Epidermal melanocyte (primary cell): Measurements from ENCODE around the gene MIP.
"Not testable (repeated sequence)": the region's sequence is repeated elsewhere in the genome, so short reads cannot be mapped to it uniquely, and the experiment has no call there.

Experiments used
- DNase-seq: peaks from one replicate; pipeline ENCODE4 v3.0.0; 2011; ENCODE audit warnings: low spot score; ENCODE audit not compliant: insufficient read length

Gene MIP

DNA sequence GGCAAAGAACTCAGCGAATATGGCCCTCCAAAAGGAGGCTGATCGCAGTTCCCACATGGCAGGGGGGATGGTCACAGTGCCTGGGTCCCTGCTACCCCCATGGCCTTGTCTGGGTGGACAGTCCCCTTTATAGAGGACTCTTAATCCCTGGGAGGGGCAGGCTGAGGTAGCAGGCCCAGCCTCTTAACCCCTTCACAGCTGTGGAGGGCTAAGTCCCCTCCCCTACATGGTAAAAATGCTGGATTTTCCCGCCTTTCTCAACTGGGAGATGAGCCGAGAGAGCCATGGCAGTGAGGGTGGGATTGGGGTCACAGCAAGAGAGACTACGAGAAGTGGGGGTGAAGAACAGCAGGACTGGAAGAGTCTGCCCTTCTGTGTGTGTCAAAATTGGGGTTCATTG lies at the start of gene MIP:
TSS of gene MIP (minus strand) at position 101 of the 400 bp plus-strand sequence. CDS start at position 57, 44 bp downstream.
- DNase-seq = no peak

DNA sequence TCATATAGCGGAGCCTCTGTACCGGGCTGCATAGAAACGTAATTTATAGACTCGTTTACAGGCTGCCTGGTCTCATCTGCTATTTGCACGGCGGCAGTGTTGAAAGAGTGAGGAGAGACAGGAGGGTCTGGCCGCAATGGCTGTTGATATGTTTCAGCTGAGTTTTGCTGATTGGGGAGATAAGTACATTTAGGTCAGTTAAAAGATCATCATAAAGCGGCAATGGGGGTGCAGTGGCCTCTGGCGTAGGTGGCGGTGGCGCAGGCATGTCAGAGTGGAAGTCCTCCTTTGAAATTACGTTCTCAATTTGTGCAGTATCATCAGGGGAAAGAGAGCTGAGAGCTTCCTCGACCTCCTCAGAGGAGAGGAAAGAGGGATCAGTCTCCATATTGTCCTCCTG lies 45.4 kb upstream of the MIP start:
- DNase-seq = not testable (repeated sequence)

DNA sequence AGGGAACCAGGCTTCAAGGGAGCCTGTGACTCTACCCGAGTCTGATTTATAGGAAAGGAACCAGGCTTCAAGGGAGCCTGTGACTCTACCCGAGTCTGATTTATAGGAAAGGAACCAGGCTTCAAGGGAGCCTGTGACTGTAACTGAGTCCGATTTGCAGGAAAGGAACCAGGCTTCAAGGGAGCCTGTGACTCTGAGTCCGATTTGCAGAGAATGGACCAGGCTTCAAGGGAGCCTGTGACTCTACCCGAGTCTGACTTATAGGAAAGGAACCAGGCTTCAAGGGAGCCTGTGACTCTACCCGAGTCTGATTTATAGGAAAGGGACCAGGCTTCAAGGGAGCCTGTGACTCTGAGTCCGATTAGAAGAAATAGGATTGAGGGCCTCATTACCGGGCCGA lies 45.0 kb upstream of the MIP start:
- not testable (repeated sequence) for DNase-seq

DNA sequence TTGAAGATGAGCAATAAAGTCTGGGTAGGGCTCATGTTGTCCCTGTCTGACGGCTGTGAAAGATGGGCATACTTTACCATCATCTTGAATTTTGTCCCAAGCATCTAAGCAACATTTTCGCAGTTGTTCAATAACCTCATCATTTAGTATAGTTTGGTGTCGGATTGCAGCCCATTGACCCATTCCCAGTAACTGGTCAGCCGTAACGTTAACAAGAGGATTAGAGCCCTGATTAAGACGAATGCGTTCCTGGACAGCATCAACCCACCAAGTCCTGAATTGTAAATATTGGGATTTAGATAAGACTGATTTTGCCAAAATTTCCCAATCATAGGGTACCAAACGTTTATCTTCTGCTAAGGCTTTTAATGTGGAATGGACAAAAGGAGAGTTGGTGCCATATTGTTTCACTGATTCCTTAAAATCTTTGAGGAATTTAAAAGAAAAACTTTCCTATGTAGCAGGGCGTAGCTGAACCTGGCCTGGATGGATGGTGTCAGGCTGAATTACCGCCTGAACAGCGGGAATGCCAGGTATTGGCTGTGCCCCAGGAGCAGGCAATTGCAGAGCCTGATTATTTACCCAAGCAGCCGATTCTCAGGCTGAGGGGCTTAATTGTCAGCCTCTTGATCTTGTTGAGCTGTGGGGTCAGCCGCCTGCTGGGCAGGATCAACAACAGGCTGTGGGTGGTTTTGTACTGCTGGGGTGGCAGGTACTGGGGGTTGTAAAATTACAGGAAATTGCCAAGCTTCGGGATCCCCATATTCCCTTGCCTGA lies 43.9 kb upstream of the MIP start:
- DNase-seq = not testable (repeated sequence)

DNA sequence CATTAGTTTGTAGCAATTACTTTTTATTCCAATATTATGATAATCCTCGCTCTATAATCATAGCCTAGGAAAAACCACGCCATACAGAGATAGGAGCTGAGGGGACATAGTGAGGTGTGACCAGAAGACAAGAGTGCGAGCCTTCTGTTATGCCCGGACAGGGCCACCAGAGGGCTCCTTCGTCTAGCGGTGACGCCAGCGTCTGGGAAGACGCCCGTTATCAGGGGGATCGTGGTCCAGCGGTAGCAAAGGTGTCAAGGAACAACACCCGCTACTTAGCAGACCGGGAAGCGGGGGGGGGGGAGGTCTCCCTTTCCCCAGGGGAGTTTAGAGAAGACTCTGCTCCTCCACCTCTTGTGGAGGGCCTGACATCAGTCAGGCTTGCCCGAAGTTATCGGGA lies 42.2 kb upstream of the MIP start:
- DNase-seq = not testable (repeated sequence)

DNA sequence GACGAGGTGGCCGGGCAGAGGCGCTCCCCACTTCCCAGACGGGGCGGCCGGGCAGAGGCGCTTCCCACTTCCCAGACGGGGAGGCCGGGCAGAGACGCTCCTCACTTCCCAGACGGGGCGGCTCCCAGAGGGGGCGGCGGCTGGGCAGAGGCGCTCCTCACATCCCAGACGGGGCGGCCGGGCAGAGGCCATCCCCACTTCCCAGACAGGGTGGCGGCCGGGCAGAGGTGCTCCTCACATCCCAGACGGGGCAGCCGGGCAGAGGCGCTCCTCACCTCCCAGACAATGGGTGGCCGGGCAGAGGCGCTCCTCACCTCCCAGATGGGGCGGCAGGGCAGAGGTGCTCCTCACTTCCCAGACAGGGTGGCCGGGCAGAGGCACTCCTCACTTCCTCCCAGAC lies 40.0 kb upstream of the MIP start:
- not testable (repeated sequence) for DNase-seq

DNA sequence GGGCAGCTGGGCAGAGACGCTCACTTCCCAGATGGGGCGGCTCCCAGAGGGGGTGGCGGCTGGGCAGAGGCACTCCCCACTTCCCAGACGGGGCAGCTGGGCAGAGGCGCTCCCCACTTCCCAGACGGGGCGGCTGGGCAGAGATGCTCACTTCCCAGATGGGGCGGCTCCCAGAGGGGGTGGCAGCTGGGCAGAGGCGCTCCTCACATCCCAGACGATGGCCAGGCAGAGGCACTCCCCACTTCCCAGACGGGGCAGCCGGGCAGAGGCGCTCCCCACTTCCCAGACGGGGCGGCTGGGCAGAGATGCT lies 39.6 kb upstream of the MIP start:
- not testable (repeated sequence) for DNase-seq

DNA sequence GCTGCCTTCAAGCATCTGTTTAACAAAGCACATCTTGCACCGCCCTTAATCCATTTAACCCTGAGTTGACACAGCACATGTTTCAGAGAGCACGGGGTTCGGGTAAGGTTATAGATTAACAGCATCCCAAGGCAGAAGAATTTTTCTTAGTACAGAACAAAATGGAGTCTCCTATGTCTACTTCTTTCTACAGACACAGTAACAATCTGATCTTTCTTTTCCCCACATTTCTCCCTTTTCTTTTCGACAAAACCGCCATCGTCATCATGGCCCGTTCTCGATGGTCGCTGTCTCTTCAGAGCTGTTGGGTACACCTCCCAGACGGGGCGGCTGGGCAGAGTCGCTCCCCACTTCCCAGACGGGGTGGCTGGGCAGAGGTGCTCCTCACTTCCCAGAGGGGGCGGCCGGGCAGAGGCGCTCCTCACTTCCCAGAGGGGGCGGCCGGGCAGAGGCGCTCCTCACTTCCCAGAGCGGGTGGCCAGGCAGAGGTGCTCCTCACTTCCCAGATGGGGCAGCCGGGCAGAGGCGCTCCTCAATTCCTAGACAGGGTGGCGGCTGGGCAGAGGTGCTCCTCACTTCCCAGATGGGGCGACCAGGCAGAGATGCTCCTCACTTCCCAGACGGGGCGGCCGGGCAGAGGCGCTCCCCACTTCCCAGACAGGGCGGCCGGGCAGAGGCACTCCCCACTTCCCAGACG lies 39.1 kb upstream of the MIP start:
- DNase-seq = not testable (repeated sequence)

DNA sequence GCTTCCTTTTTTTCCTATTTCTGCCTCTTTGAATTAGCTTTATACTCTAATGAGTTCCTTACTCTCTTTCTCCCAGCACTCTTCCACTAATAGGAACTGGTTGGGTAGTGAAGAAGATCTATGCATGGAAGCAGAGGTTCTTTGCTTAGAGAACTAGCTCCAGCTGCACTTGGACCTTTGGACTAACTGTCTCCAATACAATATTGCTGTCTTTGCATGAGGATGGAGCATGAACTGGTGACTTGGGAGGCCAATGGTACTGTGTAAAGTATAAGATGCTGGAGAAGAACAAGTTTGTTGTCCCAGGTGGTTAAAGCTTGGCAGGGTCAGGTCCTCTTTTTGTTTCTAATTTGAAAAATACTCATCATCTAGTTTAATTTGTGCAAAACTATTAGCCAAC lies 35.9 kb upstream of the MIP start:
- no peak for DNase-seq

DNA sequence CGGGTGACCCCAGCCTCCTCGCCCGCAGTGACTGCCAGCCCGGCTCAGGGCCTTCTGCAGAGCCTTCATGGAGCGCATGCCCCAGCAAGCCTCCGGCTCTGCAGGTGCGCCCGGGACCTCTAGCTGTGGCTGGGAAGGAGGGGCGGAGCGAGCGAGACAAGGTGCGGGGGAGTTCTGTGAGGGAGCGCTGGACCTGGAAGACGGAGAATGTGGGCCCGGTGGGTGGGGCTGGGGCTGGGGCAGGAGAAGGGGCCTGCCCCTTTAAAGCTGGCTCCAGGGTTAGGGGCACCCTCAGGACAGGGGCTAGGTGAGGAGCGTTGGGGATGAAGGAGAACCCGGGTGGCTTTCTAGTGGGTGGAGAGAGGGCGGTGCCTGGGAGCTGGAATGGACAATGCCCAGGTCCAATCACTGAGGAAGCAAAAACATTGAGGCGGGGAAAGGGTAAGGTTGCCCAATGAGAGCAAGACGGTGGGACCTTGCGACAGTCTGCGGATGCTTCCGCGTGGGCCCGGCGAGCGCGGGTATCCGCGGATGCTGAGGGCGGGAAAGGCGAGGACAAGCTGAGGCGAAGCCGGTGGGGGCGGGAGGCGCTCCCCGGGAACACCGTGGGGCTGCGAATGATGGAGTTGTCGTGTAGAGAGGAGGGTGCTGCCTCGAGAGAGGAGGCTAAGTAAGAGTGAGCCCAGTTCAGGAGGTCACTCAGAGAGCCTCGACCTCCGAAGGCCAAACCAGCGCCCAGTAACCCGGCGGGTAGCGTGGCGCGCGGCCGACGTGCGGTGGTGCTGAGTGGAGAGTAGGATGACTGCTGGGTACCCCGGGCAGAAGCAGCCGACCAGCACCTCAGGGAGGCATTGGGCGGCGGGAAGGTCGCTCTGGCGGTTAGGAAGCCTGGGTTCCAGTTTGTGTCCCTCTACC lies 33.8 kb upstream of the MIP start, which contains the start of gene GLS2:
TSS of gene GLS2 (minus strand) at position 121 of the 915 bp plus-strand sequence. CDS start at position 78, 43 bp downstream.
- DNase-seq = peak; percentile 69

DNA sequence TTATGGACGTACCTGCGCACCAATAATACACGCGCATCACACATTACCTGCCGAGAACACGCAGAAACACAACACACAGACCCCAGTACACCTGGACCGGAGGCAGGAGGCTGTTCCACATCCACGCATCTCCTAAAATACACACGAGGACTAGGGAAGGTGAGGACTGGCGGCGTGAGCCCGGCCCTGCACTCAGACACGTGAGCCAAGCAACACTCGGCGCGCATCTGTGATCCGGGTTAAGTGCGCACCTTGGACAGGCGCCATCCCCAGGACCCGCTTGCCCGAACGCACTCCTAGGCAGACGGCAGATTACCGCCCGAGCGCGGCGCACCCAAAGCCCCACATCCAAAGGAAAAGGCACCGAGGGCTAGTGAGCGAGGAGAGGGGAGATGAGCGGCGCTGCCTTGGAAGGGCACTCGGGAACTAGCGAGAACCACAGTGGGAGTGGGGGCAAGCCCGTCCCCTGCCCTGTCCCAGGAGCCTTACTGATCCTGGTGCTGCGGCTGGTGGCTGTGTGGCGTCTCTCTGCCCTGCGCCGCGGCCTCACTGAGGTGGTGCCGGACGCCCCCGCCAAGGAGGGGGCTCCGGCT lies 33.1 kb upstream of the MIP start:
- DNase-seq = no peak

DNA sequence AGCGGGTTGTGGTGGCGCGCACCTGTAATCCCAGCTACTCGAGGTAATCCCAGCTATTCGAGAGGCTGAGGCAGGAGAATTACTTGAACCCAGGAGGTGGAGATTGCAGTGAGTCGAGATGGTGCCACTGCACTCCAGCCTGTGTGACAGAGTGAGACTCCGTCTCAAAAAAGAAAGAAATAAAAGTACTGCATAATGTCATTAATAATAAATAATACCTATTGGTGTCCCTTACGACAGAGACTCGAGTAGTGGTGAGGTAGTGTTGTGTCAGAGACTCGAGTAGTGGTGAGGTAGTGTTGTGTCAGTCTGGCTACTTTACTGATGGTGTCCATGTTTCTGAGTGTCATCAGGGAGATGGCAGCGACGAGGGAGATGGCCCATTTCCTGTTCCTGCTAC lies 32.2 kb upstream of the MIP start:
- no peak for DNase-seq

DNA sequence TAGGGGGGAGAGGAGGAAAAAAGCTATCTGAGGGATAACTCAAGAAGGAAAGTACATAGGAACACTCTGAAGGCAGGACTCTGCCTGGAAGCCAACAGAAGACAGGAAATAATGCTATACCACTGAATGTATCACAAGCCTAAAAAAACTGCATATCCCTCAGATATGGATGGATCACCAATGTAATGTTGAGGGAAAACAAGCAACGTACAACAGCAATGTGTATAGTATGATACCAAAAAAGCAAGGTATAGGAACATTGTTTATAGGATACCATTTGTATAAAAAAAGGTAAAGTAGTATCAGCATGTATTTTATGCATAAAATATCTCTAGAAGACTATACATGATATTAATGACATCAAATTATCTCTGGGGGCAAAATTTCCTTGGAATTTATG lies 30.1 kb upstream of the MIP start:
- DNase-seq = no peak

DNA sequence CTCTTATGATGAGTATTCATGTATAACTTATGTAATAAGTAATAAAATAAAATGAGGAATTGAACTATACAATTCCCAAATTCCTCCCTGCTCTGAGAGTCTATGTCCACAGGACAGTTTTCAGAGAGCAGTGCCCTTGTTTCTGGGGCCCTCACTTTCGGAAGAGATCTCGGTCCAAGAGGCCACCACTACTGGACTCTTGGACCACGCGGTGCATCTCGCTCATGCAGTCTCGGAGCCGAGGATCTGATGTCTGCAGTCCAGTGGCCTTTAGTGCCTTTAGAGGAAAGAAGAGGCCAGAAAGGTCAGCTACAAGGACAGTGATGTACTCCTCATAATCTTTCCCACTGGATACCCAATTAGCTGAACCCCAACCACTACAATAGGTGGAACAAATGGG lies 25.2 kb upstream of the MIP start:
- no peak for DNase-seq

DNA sequence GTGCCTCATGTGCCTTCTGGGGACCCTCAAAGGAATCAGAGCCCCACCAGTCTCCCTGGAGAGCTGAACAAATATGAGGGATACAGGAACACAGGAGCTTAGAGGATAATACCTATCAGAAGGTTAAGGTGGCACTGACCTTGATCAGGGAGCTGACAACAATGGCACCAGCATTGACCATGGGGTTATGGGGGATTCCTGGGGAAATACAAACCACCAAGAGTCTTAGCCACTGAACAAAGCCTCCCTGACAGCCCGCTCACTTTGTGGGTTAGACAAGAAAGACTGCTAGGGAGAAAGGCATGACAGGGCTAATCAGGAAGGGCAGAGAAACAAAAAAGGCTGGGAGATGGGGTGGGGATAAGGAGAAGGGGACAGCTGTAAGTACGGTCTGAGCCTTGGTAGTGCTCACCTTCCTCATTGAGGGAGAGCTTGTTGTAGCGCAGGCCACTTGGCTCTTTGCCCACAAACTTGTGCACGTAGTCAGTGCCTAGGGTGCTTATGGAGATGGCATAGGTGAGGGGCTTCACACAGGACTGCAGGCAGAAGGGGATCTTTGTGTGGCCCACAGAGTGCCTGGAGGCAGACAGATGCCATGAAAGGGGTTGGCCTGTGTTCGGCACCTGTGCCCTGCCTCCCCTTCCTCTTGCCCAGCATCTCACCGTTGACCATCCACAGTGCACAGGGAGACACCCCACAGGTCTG lies 23.2 kb upstream of the MIP start:
- DNase-seq = no peak

DNA sequence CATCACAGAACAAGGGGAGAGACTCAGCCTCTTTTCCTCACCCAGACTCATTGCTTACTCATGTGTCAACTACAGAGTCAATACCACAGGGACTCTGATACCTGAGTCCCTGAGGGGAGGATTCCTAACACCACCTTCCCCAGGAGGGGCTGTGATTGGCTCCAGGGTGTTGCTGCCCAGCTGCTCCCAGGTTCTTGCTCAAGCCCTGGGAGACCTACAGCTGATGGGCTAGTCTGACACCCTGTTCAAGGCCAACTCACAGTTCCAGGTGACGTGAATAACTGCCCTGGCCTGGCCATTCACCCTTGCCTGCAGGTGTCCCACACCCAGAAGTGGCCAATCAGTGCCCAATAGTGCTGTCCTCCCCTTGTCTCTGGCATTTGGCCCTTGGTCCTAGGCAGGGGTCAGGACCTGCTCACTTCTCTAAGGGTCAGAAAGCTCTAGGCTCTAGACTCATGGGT lies 22.5 kb upstream of the MIP start:
- DNase-seq = no peak

DNA sequence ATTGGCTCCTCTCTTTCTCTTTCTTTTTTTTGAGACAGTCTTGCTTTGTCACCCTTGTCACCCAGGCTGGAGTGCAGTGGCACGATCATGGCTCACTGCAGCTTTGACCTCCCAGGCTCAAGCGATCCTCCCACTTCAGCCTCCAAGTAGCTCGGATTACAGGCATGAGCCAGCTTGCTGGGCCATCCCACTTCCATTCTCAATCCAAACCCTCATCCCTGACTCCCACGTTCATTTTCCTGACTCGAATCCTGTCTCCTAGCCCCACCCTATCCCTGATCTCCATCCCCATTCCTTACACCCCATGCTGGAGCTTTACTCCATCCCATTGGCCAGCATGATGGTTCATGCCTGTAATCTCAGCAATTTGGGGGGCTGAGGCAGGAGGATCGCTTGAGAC lies 21.7 kb upstream of the MIP start:
- no peak for DNase-seq

DNA sequence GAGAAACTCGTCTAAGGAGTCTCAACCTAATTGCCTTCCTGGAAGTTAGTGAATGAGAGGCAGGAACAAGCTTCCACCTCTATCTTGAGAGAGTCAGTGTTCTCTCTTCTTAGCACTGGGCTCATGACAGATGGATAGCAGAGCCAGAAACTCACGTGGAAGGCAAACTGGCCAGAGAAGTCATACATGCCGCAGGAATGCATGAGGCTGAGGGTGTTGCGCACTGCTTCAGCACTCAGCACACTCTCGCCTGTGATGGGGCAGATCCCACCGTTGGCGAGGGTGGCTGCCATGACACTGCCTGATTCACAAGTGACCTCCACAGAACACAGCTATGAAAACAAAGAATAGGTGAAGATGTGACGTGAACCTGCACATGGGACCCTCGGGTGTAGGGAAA lies 19.9 kb upstream of the MIP start:
- no peak for DNase-seq

DNA sequence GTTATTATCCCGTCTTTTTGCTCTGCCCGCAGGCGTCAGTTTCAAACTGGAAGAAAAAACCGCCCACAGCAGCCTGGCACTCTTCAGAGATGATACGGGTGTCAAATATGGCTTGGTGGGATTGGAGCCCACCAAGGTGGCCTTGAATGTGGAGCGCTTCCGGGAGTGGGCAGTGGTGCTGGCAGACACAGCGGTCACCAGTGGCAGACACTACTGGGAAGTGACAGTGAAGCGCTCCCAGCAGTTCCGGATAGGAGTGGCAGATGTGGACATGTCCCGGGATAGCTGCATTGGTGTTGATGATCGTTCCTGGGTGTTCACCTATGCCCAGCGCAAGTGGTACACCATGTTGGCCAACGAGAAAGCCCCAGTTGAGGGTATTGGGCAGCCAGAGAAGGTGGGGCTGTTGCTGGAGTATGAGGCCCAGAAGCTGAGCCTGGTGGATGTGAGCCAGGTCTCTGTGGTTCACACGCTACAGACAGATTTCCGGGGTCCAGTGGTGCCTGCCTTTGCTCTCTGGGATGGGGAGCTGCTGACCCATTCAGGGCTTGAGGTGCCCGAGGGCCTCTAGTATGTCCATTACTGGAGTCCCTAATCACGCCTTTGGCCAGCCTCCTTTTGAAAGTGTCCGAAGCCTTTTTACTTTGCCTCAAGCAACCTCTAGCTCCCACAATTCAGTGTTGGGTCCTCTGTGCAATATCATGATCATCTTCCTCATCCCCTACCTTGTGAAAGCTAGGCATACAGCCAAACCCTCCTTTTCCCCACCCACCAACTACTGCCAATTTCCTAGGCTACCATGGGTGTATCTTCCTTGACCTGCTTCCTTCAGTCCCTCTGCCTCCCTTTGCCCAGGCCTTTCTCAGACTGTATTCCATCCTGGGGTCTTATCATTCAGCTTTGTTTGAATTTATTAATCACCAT lies 14.8 kb upstream of the MIP start:
- DNase-seq = no peak
